Esophagus squamous epithelium (tissue), 5 donors: ENCODE measurements around the gene SMOC2. TPM values are rescaled to one million over a fixed set of nuclear protein-coding genes. Genes with fewer than 3 reads are reported as not detected.
A peak's percentile ranks its signal among the peaks of the same experiment; 100 is the strongest.
"Not testable (repeated sequence)": the region's sequence is repeated elsewhere in the genome, so short reads cannot be mapped to it uniquely, and the experiment has no call there.

ENCODE experiments used
- DNase-seq: peaks from one replicate; lab custom pipeline; 2025; lab: John Stamatoyannopoulos, UW
- H3K27ac ChIP-seq, 4 donors: fragments of 200-600 bp; sonication (generic); one replicate each; pipeline ENCODE4 v1.5.1; 2016 to 2019; ENCODE audit warnings: mild to moderate bottlenecking in 1 of 4
- H3K27me3 ChIP-seq, 4 donors: fragments of 200-600 bp; sonication (generic); 1 replicate in 3 of 4; 2 replicates in 1 of 4; pipeline versions ENCODE4 v1.5.1 to v1.6.0; 2017 to 2021; ENCODE audit warnings: antibody characterized with exemption in 1 of 4
- H3K36me3 ChIP-seq, 3 donors: fragments of 200-600 bp; sonication (generic); one replicate each; pipeline ENCODE4 v1.5.1; 2016 to 2019
- H3K4me1 ChIP-seq, 3 donors: fragments of 200-600 bp; sonication (generic); one replicate each; pipeline ENCODE4 v1.5.1; 2017 to 2019
- H3K4me3 ChIP-seq, 4 donors: fragments of 200-600 bp; sonication (generic); 1 replicate in 3 of 4; 2 replicates in 1 of 4; pipeline ENCODE4 v1.5.1; 2016 to 2019; ENCODE audit warnings: mild to moderate bottlenecking in 2 of 4, moderate library complexity in 1 of 4
- H3K9me3 ChIP-seq, 3 donors: fragments of 200-600 bp; sonication (generic); one replicate each; pipeline ENCODE4 v1.5.1; 2016 to 2019
- CTCF ChIP-seq, 6 experiments: fragments of 450-650 bp in 4 of 6; fragments of 200-600 bp in 2 of 6; sonication (generic) in 2 of 6; IDR thresholded peaks; one replicate each; pipeline ENCODE4 v1.5.1; 2016 to 2019; ENCODE audit warnings: antibody characterized with exemption in 6 of 6, mild to moderate bottlenecking in 4 of 6, moderate library complexity in 4 of 6
- POLR2A ChIP-seq, 4 donors: fragments of 450-650 bp; IDR thresholded peaks; one replicate each; pipeline ENCODE4 v1.6.1; 2017; ENCODE audit warnings: antibody characterized with exemption in 4 of 4, mild to moderate bottlenecking in 4 of 4, moderate library complexity in 3 of 4
- WGBS, 2 donors: methylation state at CpG; one replicate each; pipeline ENCODE4 v1.1.5; 2018; 5-methylcytosine and 5-hydroxymethylcytosine counted together
- intact Hi-C: fragments of 100-400 bp; cut with DNase I; formaldehyde crosslinking; loops from one replicate; pipeline ENCODE4 v1.15.0; 2022
- total RNA-seq, 4 donors: library from RNA; depleted of rRNA; stranded (reverse); fragments of >200 nt; gene quantifications; one replicate each; pipeline ENCODE4 v1.1.0, GENCODE V29; 2016
- donor health status: DM: yes; HTN: yes; CAD: no.

SMOC2 gene
- total RNA-seq, 4 donors from 2014 or later: 1.9 to 35.5 (median 7.1) TPM

DNA sequence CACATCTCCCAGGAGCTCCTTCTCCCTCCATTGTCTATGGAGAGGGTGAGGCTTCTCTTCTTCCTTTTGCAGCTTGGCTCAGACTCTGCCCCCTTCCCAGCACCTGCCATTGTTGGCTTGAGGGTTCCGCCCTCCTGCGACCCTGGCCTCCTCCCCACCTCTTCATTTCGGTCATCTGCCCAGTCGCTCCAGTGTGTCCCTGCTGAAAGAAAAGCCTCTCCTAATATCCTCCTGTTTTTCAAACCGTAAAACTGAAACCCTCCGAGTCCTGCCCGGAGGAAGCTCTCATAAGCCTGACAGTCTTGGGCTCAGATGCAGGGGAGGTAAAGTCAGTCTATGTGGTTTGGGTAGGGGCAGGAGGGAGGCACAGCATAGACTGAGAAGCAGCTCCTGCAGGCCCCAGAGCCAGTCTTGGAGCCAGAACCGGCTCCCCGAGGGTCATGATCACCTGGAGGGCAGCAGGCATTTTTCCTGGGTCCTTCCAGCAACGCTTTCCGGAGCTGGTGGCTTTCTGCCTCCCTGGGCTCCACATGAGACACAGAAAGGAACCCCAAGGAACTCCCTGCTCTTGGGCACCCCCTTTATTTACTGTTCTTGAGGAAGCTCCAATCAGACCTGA is 235.1 kb downstream of the SMOC2 start:
- TF ChIP-seq POLR2A (IDR thresholded peaks at IDR 0.05) (no peak), CTCF (IDR thresholded peaks at IDR 0.05) (no peak)
- H3K4me3 ChIP-seq: no peak overlapping the region
- intact Hi-C loops: no loop called here
- H3K27ac ChIP-seq: no peak overlapping the region
- peaks cover 0 to 11% (median 0%) of the 10 kb centered on the region in 3 donors for H3K4me1 ChIP-seq
- H3K27me3 ChIP-seq: no peaks in the 10 kb centered on the region
- DNase-seq: no peak
- WGBS, 2 donors: 87 to 90% methylated on average over 6 to 8 of the region's 11 CpGs
- H3K9me3 ChIP-seq: no peaks in the 10 kb centered on the region
- H3K36me3 ChIP-seq: no peaks in the 10 kb centered on the region

DNA sequence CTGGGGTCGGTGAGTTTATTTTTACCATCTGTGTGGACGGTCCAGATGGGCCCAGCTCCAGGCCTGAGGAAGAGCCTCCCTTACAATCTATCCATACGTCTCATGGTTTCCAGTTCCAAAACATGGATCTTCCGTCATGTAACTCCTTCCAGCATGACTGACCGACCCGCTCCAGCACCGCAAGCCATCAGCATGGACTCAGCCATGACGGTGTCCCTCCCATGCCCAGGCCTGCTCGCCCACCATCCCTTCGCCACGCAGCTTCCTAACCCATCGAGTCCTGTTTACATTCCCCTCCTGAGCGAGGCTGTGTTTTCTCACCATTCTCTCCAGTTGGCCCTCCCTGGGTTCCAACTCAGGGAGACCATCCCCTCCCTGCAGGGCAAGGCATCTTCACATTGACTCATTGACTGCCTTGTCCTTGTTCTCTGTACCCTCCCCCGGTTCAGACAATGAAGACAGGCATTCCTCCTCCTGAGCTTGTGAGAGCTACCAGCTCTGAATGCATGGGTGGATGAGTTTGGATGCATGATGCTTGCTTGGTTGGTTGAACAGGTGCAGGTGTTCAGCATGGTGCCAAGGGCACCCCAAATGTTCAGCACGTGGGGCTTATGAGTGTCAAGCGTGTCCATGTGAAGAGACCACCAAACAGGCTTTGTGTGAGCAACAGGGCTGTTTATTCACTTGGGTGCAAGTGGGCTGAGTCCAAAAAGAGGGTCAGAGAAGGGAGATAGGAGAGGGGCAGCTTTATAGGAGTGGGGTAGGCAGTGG is 235.8 kb downstream of the SMOC2 start:
- peaks cover 0 to 11% (median 0%) of the 10 kb centered on the region in 3 donors for H3K4me1 ChIP-seq
- peak overlapping the region in 2 of 4 donors; percentile 31 to 54 for H3K27ac ChIP-seq
- intact Hi-C loops: no loop called here
- no peak for TF ChIP-seq POLR2A (IDR thresholded peaks at IDR 0.05)
- TF ChIP-seq CTCF (IDR thresholded peaks at IDR 0.05): no peak
- H3K36me3 ChIP-seq: no peaks in the 10 kb centered on the region
- 71 to 83% methylated on average over 15 of the region's 16 CpGs for WGBS, 2 donors
- DNase-seq: no peak
- no peaks in the 10 kb centered on the region for H3K9me3 ChIP-seq
- no peaks in the 10 kb centered on the region for H3K27me3 ChIP-seq
- no peak overlapping the region for H3K4me3 ChIP-seq

GRCh38 chr6:168677323-168677781 is 236.4 kb downstream of the SMOC2 start:
- H3K4me3 ChIP-seq, H3K36me3 ChIP-seq, H3K9me3 ChIP-seq, H3K27me3 ChIP-seq, DNase-seq, intact Hi-C loops: not testable (repeated sequence)
- Histone ChIP-seq H3K27ac (peak overlapping the region in 2 of 4 donors; percentile 31 to 54), H3K4me1 (peaks cover 0 to 11% (median 0%) of the 10 kb centered on the region in 3 donors)
- 62 to 69% methylated on average over 6 of the region's 6 CpGs for WGBS, 2 donors

DNA sequence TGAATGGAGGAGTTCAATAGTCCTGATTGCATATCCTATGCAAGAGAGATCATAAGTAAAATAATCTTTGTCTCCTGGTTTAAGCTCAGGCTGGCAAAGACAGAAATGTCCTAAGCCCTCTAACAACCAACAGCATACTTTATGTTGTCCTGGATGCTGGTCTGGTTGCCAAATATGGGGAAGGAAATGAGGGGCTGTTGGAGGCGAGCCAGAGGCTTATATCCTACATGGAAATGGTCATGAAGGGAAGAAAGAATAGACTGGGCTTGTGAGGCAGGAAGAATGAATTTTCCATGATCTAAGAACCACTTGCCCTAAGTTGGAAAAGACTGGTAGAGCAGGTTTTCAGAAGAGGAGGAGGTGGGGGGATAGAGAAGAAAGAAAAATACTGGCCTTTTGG is 237.1 kb downstream of the SMOC2 start:
- Histone ChIP-seq H3K27ac (peak overlapping the region in 1 of 4 donors; percentile 5), H3K4me3 (no peak overlapping the region), H3K9me3 (no peaks in the 10 kb centered on the region), H3K27me3 (no peaks in the 10 kb centered on the region), H3K4me1 (peaks cover 0 to 11% (median 0%) of the 10 kb centered on the region in 3 donors), H3K36me3 (no peaks in the 10 kb centered on the region)
- no peak for DNase-seq
- WGBS, 2 donors: 18 to 25% methylated on average over 1 of the region's 1 CpG
- intact Hi-C loops: no loop called here
- TF ChIP-seq CTCF (IDR thresholded peaks at IDR 0.05): no peak
- TF ChIP-seq POLR2A (IDR thresholded peaks at IDR 0.05): no peak

DNA sequence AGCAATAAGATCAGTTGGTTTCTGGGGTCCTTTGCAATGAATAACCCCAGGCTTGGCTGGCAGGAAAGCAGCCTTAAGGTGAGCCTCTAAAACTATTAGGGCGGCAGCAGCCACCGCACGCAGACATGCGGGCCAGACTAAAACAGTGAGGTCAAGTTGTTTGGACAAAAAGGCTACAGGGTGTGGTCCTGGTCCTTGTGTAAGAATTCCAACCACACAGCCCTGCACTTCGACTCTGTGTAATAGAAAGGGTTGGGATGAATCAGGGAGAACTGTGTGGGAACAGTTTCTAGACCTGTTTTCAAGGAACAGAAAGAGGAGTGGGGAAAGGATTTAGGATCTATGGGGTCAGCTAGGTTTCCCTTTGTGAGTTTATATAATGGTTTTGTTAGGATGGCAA is 237.6 kb downstream of the SMOC2 start:
- H3K36me3 ChIP-seq: no peaks in the 10 kb centered on the region
- TF ChIP-seq CTCF (IDR thresholded peaks at IDR 0.05) (no peak), POLR2A (IDR thresholded peaks at IDR 0.05) (no peak)
- no peak overlapping the region for H3K4me3 ChIP-seq
- peaks cover 0 to 11% (median 0%) of the 10 kb centered on the region in 3 donors for H3K4me1 ChIP-seq
- no peak for DNase-seq
- H3K27ac ChIP-seq: no peak overlapping the region
- WGBS, 2 donors: 40 to 51% methylated on average over 4 of the region's 5 CpGs
- no peaks in the 10 kb centered on the region for H3K27me3 ChIP-seq
- no peaks in the 10 kb centered on the region for H3K9me3 ChIP-seq
- intact Hi-C loops: no loop called here
